ENCODE results near the gene SAMD1.

- TF ChIP-seq EZH2 (IDR thresholded peaks at IDR 0.05; ENCODE audit: borderline replicate concordance, low read depth, low read length) (no peak), CTCF (IDR thresholded peaks at IDR 0.05 in 2 of 3, conservative IDR thresholded peaks at IDR 0.05 in 1 of 3; ENCODE audit: insufficient read depth in 2 of 3, low read depth in 1 of 3, low read length in 3 of 3) (no peak), CTBP1 (IDR thresholded peaks at IDR 0.05; ENCODE audit: borderline replicate concordance) (no peak), CBFA2T3 (IDR thresholded peaks at IDR 0.05) (no peak)
Observed at GRCh38 chr19:14052470-14052869, 38.1 kb downstream of the SAMD1 start.
